Left hindlimb (tissue), 1 donor: ENCODE measurements around the gene AMMECR1L.
"Not testable (repeated sequence)": the region's sequence is repeated elsewhere in the genome, so short reads cannot be mapped to it uniquely, and the experiment has no call there.

Experiments
- DNase-seq: peaks from one replicate; pipeline ENCODE4 v3.0.0-alpha.2; 2018

The AMMECR1L gene

DNA sequence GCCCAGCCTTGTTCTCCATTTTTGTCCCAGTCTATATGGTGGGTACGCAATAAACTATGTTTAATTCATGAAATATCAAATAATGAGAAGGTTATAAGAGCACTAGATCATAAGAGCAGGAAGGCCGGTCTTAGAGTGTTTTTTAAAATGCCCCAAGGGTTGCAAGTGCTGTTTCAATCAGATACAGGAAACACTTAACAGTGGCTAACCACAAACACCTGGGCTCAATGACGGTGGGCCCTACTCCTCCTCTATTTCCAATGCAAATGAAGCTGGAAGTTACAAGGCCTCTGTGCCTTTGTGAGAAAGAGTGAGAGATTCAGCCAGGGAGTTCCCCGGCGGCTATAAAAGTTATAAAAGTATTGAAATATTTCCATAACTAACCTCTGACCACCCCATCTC lies 55.9 kb downstream of the AMMECR1L start:
- DNase-seq: no peak

DNA sequence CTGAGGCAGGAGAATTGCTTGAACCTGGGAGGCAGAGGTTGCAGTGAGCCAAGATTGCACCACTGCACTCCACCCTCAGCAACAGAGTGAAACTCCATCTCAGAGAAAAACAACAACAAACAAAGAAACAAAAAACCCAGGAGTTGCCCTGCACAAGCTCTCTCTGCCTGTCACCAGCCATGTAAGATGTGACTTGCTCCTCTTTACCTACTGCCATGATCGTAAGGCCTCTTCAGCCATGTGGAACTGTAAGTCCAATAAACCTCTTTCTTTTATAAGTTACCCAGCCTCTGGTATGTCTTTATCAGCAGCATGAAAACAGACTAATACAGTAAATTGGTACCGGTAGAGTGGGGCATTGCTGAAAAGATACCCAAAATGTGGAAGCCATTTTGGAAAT lies 59.0 kb downstream of the AMMECR1L start:
- not testable (repeated sequence) for DNase-seq

DNA sequence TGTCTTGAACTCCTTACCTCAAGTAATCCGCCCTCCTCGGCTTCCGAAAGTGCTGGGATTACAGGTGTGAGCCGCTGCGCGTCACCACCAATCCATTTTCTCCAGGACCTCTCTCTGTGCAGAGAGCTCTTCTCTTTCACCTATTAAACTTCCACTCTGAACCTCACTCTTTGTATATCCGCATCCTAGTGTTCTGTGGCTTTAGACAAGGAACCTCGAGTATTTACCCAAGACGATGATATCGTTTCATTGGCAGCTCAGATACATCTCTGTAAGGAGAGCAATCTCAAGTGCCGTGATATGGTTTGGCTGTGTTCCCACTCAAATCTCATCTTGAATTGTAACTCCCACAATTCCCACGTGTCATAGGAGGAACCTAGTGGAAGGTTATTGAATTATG lies 59.7 kb downstream of the AMMECR1L start:
- DNase-seq: no peak

DNA sequence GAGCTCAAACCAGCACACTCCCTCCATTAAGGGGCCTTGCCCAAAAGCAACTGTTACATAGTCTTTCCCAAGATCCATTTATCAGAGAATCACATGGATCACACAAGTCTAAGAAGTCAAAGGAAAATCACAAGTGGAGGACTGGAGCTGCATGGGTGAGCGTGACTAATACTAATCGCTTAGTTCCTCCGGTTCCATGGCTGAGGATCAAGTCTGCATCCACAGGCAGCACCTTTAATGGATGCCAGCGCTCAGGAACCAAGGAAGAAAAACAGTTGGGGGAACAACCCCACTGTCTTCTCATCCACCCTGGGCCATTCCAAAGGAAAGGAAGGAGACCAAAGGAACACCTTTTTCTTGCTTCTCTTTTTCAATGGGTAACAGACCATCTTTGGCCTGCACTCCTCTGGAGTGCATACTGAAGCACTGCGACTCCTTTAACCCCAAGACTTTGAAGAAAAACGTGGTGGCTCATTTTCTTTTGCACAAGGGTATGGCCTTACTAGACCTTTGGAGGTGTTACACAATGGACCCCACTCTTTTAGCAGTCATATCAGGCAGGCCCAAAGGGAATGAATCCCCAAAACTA lies 65.6 kb downstream of the AMMECR1L start:
- DNase-seq: no peak

DNA sequence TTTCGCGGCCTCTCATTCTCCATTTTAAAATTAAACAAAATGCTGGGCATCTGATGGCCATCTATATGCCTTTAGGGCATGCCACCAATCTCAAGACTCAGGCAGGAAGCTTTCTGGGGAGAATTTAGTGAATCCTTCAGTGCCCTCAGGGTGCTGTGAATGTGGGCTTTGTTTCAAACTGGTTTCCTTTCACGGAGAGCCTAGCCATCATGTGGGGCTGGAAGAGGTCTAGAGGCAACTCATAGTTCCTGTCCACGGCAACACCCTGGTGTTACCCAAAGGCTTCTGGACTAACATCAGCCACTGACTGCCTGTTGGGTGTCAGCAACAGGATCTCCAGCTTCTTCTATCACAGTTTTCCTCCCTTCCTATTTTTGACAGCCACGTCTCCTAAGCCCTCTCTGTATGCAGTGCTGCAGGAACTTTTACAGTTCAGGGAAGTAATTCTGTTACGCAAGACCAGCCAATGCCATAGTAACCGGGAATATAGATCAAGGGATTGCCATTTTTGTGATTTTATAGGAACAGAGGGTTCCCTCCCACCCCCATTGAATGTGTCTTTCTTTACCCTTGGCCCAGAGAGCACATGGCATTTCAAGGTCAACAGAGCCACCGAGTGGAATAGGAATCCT lies 66.8 kb downstream of the AMMECR1L start:
- DNase-seq: no peak

DNA sequence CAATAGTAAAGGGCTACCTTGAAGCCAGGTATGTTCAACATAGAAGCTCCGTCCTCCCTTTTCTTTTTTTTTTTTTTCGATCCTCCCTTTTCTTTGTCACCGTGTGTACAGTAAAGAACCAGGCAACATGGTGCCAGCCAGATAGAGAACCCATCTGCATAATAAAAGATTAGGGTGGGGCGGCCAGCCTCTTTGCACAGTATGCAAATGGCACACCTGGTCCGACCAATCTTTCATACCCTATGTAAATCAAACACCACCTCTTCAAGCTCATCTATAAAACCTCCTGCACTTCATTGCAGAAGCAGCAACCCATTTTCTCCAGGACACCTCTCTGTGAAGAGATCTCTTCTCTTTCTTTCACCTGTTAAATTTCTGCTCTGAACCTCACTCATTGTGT lies 67.5 kb downstream of the AMMECR1L start:
- no peak for DNase-seq

DNA sequence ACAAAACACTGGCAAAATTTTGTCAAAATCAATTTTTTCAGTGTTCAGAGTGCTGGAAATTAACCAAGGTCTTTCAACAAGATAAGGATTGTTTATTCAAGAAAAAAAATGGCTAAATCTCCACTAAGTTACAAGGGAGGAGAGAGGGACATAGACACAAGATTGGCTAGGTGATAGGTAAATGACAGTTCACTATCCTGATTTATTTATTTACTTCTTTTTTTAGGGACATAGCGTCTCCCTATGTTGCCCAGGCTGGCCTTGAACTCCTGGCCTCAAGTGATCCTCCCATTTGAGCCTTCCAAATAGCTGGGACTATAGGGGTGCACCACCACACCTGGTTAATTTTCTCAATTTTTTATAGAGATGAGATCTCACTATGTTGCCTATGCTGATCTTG lies 71.1 kb downstream of the AMMECR1L start:
- no peak for DNase-seq

DNA sequence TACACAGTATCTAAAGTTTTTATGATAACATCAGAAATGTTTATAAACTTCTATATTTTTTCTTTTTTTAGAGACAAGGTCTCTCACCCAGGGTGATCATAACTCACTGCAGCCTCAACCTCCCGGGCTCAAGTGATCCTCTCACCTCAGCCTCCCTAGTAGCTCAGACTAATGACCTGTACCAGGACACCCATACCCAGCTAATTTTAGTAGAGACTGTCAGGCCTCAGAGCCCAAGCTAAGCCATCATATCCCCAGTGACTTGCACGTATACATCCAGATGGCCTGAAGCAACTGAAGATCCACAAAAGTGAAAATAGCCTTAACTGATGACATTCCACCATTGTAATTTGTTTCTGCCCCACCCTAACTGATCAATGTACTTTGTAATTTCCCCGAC lies 73.3 kb downstream of the AMMECR1L start:
- DNase-seq: not testable (repeated sequence)
